GM23338 (cell line): ENCODE measurements around the gene CHMP4B. TPM values are rescaled to one million over a fixed set of nuclear protein-coding genes. Genes with fewer than 3 reads are reported as not detected.

Experiments used
- ATAC-seq: fragments of 200-7000 bp; cut with Tn5 transposase; 3 replicates; pipeline ENCODE4 v1.9.1; 2020
- DNase-seq: peaks from one replicate; pipeline ENCODE4 v3.0.0-alpha.2; 2015; ENCODE audit warnings: low spot score
- H2AFZ ChIP-seq: fragments of 200-600 bp; sonication (generic); 2 replicates; pipeline ENCODE4 v1.8.0; 2016; ENCODE audit warnings: antibody characterized with exemption, mild to moderate bottlenecking, moderate library complexity
- H3F3A ChIP-seq: fragments of 200-600 bp; sonication (generic); replicated peaks from 2 replicates; pipeline ENCODE4 v1.8.0; 2017; ENCODE audit warnings: antibody characterized with exemption, mixed run types, low read depth
- H3K27ac ChIP-seq: fragments of 200-600 bp; sonication (generic); 2 replicates; pipeline ENCODE4 v1.6.1; 2016; ENCODE audit warnings: low read depth
- H3K27me3 ChIP-seq: fragments of 200-600 bp; sonication (generic); 2 replicates; pipeline ENCODE4 v1.8.0; 2016; ENCODE audit warnings: mild to moderate bottlenecking, mixed run types, moderate library complexity; ENCODE audit not compliant: insufficient read depth
- H3K36me3 ChIP-seq: fragments of 200-600 bp; sonication (generic); 2 replicates; pipeline ENCODE4 v1.8.0; 2016; ENCODE audit warnings: mild to moderate bottlenecking; ENCODE audit not compliant: insufficient read depth
- H3K4me1 ChIP-seq: fragments of 200-600 bp; sonication (generic); 2 replicates; pipeline ENCODE4 v1.8.0; 2016; ENCODE audit warnings: mild to moderate bottlenecking, moderate library complexity; ENCODE audit not compliant: insufficient read depth
- H3K4me2 ChIP-seq: fragments of 200-600 bp; sonication (generic); 2 replicates; pipeline ENCODE4 v1.7.1; 2017; ENCODE audit warnings: mixed run types
- H3K4me3 ChIP-seq: fragments of 200-600 bp; sonication (generic); 2 replicates; pipeline ENCODE4 v1.6.1; 2016; ENCODE audit warnings: mixed run types
- H3K79me2 ChIP-seq: fragments of 200-600 bp; sonication (generic); replicated peaks from 2 replicates; pipeline ENCODE4 v1.8.0; 2017; ENCODE audit warnings: mild to moderate bottlenecking; ENCODE audit not compliant: insufficient read depth
- H3K9me2 ChIP-seq: fragments of 200-600 bp; sonication (generic); 2 replicates; pipeline ENCODE4 v1.8.0; 2017; ENCODE audit not compliant: insufficient read depth
- H4K20me1 ChIP-seq: fragments of 200-600 bp; sonication (generic); replicated peaks from 2 replicates; pipeline ENCODE4 v1.8.0; 2017; ENCODE audit warnings: mild to moderate bottlenecking; ENCODE audit not compliant: insufficient read depth
- H3K27ac Mint-ChIP-seq: 2 replicates; pipeline ENCODE4 v1.8.0; 2020; ENCODE audit warnings: inconsistent platforms, mild to moderate bottlenecking, moderate library complexity, mixed read lengths
- H3K27me3 Mint-ChIP-seq: 3 replicates; pipeline ENCODE4 v1.8.0; 2022; ENCODE audit warnings: low read depth, mild to moderate bottlenecking, moderate library complexity, mixed read lengths, inconsistent platforms; ENCODE audit not compliant: insufficient read depth, poor library complexity
- H3K36me3 Mint-ChIP-seq: 3 replicates; pipeline ENCODE4 v1.8.0; 2021; ENCODE audit warnings: low read depth, mild to moderate bottlenecking, inconsistent platforms, moderate library complexity, mixed read lengths
- H3K4me1 Mint-ChIP-seq: 3 replicates; pipeline ENCODE4 v1.8.0; 2020; ENCODE audit warnings: mild to moderate bottlenecking, inconsistent platforms, mixed read lengths
- H3K4me3 Mint-ChIP-seq: 3 replicates; pipeline ENCODE4 v1.8.0; 2021; ENCODE audit warnings: moderate library complexity, mild to moderate bottlenecking, inconsistent platforms, mixed read lengths
- H3K9me3 Mint-ChIP-seq: 3 replicates; pipeline ENCODE4 v1.8.0; 2020; ENCODE audit warnings: moderate library complexity, mild to moderate bottlenecking, inconsistent platforms, mixed read lengths
- CREB1 ChIP-seq: fragments of 250-450 bp; sonication (Bioruptor Pico); IDR thresholded peaks from 2 replicates; pipeline ENCODE4 v1.5.0; 2020; ENCODE audit warnings: low read depth, mild to moderate bottlenecking, moderate library complexity
- EZH2 ChIP-seq: fragments of 200-600 bp; sonication (generic); IDR thresholded peaks from one replicate; pipeline ENCODE4 v1.8.0; 2017; ENCODE audit warnings: antibody characterized with exemption, mild to moderate bottlenecking, low read depth; ENCODE audit not compliant: unreplicated experiment
- EZH2phosphoT487 ChIP-seq: fragments of 200-600 bp; sonication (generic); IDR thresholded peaks from one replicate; pipeline ENCODE4 v1.8.1; 2018; ENCODE audit warnings: antibody characterized with exemption; ENCODE audit not compliant: unreplicated experiment
- JUNB ChIP-seq: IDR thresholded peaks from one replicate; pipeline ENCODE4 v1.6.1; 2016; ENCODE audit warnings: antibody characterized with exemption; ENCODE audit not compliant: unreplicated experiment
- NANOG ChIP-seq: IDR thresholded peaks from 2 replicates; pipeline ENCODE4 v1.6.1; 2016; ENCODE audit warnings: antibody characterized with exemption, borderline replicate concordance
- POLR2AphosphoS5 ChIP-seq: IDR thresholded peaks from 2 replicates; pipeline ENCODE4 v1.6.1; 2016; ENCODE audit warnings: antibody characterized with exemption, low read depth
- STAT1 ChIP-seq: IDR thresholded peaks from one replicate; pipeline ENCODE4 v1.6.1; 2016; ENCODE audit warnings: antibody characterized with exemption; ENCODE audit not compliant: unreplicated experiment
- ZNF114 ChIP-seq: fragments of 250-450 bp; sonication (Bioruptor Pico); IDR thresholded peaks from 2 replicates; pipeline ENCODE4 v1.5.0; 2020; ENCODE audit warnings: mild to moderate bottlenecking, moderate library complexity
- ZNF331 ChIP-seq: fragments of 250-450 bp; sonication (Bioruptor Pico); IDR thresholded peaks from 2 replicates; pipeline ENCODE4 v1.5.0; 2020; ENCODE audit warnings: low read depth, mild to moderate bottlenecking, moderate library complexity
- polyA plus RNA-seq: library from polyadenylated mRNA; unstranded; fragments of >200 nt; fragmentation: Nextera tagmentation; extraction: Ambion mirVana; gene quantifications from 2 replicates; pipeline ENCODE4 v1.2.1, GENCODE V29; 2016
- total RNA-seq: library from RNA; depleted of rRNA; stranded (reverse); fragments of >200 nt; shearing (Covaris generic); gene quantifications from 2 replicates; pipeline ENCODE4 v1.2.3, GENCODE V29; 2014
- TF ChIP-seq, protein P1 (sequence below): IDR thresholded peaks from 2 replicates; pipeline ENCODE4 v1.6.1; 2016; ENCODE audit warnings: antibody characterized with exemption
- TF ChIP-seq, protein P2 (sequence below), 2 experiments: fragments of 200-600 bp in 1 of 2; sonication (generic) in 1 of 2; conservative IDR thresholded peaks; 2 replicates each; pipeline versions ENCODE4 v1.5.1 to v1.6.1; 2016 to 2017; ENCODE audit warnings: antibody characterized with exemption in 2 of 2, low read depth in 2 of 2, mild to moderate bottlenecking in 2 of 2, moderate library complexity in 1 of 2
- TF ChIP-seq, protein P3 (sequence below): fragments of 250-450 bp; sonication (Bioruptor Pico); IDR thresholded peaks from 2 replicates; pipeline ENCODE4 v1.5.0; 2020; ENCODE audit warnings: mild to moderate bottlenecking, moderate library complexity
- TF ChIP-seq, protein P4 (sequence below): IDR thresholded peaks from one replicate; pipeline ENCODE4 v1.6.1; 2018; ENCODE audit warnings: antibody characterized with exemption; ENCODE audit not compliant: unreplicated experiment

Gene CHMP4B
- total and polyA plus RNA-seq, 2 experiments from 2014 or later: 14.5 to 49.3 TPM

DNA sequence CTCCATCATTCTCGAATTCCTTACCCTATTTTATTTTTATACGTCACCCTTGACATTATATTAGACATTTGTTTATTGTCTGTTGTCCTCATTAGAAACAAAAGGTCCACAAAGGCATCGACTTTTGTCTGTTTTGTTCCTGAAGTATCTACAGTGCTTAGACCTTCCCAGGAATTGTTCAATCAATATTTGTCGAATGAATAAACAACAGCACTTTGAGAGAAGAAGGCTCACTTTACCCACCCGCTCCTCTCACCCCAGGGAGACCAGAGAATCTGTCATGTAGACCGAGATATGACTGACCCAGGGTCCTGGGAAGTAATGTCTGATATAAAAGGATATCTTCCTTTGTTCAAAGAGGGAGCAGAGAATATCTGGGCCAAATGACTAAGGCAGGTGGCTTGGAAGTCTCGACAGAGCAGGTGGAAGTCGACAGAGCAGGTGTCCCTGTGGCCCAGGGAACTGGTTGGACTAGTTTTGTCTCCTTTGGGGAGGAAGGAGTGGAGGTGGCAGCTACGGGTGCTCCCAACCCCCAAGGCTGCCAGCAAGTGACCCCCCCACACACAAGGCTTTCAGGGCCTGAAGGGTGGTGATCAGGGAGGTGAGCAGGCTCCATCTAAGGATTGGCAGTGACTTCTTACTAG lies 14.8 kb upstream of the CHMP4B start:
- peaks cover 2% of the 10 kb centered on the region for H3K27me3 Mint-ChIP-seq
- TF ChIP-seq, protein P1, sequence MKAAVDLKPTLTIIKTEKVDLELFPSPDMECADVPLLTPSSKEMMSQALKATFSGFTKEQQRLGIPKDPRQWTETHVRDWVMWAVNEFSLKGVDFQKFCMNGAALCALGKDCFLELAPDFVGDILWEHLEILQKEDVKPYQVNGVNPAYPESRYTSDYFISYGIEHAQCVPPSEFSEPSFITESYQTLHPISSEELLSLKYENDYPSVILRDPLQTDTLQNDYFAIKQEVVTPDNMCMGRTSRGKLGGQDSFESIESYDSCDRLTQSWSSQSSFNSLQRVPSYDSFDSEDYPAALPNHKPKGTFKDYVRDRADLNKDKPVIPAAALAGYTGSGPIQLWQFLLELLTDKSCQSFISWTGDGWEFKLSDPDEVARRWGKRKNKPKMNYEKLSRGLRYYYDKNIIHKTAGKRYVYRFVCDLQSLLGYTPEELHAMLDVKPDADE: no peak
- TF ChIP-seq ZNF331 (CRISPR knock-in tag) (no peak), STAT1 (no peak), EZH2 (no peak), NANOG (no peak), EZH2phosphoT487 (no peak), JUNB (no peak), POLR2AphosphoS5 (no peak), CREB1 (no peak), ZNF114 (CRISPR knock-in tag) (no peak)
- TF ChIP-seq, protein P2, sequence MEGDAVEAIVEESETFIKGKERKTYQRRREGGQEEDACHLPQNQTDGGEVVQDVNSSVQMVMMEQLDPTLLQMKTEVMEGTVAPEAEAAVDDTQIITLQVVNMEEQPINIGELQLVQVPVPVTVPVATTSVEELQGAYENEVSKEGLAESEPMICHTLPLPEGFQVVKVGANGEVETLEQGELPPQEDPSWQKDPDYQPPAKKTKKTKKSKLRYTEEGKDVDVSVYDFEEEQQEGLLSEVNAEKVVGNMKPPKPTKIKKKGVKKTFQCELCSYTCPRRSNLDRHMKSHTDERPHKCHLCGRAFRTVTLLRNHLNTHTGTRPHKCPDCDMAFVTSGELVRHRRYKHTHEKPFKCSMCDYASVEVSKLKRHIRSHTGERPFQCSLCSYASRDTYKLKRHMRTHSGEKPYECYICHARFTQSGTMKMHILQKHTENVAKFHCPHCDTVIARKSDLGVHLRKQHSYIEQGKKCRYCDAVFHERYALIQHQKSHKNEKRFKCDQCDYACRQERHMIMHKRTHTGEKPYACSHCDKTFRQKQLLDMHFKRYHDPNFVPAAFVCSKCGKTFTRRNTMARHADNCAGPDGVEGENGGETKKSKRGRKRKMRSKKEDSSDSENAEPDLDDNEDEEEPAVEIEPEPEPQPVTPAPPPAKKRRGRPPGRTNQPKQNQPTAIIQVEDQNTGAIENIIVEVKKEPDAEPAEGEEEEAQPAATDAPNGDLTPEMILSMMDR (conservative IDR thresholded peaks at IDR 0.05; ENCODE audit: low read depth in 2 of 2): no peak
- TF ChIP-seq, protein P3, sequence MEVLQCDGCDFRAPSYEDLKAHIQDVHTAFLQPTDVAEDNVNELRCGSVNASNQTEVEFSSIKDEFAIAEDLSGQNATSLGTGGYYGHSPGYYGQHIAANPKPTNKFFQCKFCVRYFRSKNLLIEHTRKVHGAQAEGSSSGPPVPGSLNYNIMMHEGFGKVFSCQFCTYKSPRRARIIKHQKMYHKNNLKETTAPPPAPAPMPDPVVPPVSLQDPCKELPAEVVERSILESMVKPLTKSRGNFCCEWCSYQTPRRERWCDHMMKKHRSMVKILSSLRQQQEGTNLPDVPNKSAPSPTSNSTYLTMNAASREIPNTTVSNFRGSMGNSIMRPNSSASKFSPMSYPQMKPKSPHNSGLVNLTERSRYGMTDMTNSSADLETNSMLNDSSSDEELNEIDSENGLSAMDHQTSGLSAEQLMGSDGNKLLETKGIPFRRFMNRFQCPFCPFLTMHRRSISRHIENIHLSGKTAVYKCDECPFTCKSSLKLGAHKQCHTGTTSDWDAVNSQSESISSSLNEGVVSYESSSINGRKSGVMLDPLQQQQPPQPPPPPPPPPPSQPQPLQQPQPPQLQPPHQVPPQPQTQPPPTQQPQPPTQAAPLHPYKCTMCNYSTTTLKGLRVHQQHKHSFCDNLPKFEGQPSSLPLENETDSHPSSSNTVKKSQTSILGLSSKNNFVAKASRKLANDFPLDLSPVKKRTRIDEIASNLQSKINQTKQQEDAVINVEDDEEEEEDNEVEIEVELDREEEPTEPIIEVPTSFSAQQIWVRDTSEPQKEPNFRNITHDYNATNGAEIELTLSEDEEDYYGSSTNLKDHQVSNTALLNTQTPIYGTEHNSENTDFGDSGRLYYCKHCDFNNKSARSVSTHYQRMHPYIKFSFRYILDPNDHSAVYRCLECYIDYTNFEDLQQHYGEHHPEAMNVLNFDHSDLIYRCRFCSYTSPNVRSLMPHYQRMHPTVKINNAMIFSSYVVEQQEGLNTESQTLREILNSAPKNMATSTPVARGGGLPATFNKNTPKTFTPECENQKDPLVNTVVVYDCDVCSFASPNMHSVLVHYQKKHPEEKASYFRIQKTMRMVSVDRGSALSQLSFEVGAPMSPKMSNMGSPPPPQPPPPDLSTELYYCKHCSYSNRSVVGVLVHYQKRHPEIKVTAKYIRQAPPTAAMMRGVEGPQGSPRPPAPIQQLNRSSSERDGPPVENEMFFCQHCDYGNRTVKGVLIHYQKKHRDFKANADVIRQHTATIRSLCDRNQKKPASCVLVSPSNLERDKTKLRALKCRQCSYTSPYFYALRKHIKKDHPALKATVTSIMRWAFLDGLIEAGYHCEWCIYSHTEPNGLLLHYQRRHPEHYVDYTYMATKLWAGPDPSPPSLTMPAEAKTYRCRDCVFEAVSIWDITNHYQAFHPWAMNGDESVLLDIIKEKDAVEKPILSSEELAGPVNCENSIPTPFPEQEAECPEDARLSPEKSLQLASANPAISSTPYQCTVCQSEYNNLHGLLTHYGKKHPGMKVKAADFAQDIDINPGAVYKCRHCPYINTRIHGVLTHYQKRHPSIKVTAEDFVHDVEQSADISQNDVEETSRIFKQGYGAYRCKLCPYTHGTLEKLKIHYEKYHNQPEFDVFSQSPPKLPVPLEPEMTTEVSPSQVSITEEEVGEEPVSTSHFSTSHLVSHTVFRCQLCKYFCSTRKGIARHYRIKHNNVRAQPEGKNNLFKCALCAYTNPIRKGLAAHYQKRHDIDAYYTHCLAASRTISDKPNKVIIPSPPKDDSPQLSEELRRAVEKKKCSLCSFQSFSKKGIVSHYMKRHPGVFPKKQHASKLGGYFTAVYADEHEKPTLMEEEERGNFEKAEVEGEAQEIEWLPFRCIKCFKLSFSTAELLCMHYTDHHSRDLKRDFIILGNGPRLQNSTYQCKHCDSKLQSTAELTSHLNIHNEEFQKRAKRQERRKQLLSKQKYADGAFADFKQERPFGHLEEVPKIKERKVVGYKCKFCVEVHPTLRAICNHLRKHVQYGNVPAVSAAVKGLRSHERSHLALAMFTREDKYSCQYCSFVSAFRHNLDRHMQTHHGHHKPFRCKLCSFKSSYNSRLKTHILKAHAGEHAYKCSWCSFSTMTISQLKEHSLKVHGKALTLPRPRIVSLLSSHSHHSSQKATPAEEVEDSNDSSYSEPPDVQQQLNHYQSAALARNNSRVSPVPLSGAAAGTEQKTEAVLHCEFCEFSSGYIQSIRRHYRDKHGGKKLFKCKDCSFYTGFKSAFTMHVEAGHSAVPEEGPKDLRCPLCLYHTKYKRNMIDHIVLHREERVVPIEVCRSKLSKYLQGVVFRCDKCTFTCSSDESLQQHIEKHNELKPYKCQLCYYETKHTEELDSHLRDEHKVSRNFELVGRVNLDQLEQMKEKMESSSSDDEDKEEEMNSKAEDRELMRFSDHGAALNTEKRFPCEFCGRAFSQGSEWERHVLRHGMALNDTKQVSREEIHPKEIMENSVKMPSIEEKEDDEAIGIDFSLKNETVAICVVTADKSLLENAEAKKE (CRISPR knock-in tag): no peak
- TF ChIP-seq, protein P4, sequence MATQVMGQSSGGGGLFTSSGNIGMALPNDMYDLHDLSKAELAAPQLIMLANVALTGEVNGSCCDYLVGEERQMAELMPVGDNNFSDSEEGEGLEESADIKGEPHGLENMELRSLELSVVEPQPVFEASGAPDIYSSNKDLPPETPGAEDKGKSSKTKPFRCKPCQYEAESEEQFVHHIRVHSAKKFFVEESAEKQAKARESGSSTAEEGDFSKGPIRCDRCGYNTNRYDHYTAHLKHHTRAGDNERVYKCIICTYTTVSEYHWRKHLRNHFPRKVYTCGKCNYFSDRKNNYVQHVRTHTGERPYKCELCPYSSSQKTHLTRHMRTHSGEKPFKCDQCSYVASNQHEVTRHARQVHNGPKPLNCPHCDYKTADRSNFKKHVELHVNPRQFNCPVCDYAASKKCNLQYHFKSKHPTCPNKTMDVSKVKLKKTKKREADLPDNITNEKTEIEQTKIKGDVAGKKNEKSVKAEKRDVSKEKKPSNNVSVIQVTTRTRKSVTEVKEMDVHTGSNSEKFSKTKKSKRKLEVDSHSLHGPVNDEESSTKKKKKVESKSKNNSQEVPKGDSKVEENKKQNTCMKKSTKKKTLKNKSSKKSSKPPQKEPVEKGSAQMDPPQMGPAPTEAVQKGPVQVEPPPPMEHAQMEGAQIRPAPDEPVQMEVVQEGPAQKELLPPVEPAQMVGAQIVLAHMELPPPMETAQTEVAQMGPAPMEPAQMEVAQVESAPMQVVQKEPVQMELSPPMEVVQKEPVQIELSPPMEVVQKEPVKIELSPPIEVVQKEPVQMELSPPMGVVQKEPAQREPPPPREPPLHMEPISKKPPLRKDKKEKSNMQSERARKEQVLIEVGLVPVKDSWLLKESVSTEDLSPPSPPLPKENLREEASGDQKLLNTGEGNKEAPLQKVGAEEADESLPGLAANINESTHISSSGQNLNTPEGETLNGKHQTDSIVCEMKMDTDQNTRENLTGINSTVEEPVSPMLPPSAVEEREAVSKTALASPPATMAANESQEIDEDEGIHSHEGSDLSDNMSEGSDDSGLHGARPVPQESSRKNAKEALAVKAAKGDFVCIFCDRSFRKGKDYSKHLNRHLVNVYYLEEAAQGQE: no peak

More for the DNA sequence above, 14.8 kb upstream of the CHMP4B start:
- Histone ChIP-seq H3K27ac (no peak overlapping the region), H3K9me2 (no peaks in the 10 kb centered on the region), H2AFZ (no peak overlapping the region; the same call in 1 of the 2 replicates), H3K4me1 (no peaks in the 10 kb centered on the region), H3K4me3 (no peak overlapping the region), H3K36me3 (no peaks in the 10 kb centered on the region), H3F3A (no peaks in the 10 kb centered on the region), H3K27me3 (no peaks in the 10 kb centered on the region), H3K4me2 (no peak overlapping the region; the same call in 1 of the 2 replicates), H4K20me1 (no peaks in the 10 kb centered on the region), H3K79me2 (no peaks in the 10 kb centered on the region)
- Mint-ChIP-seq H3K27ac (no peak overlapping the region), H3K4me3 (no peak overlapping the region), H3K36me3 (no peaks in the 10 kb centered on the region), H3K4me1 (peaks cover 12% of the 10 kb centered on the region), H3K9me3 (no peaks in the 10 kb centered on the region; the same call in 1 of the 3 replicates)
- ATAC-seq (peak; percentile 52), DNase-seq (peak; percentile 31)
